WI38 (cell line): ENCODE data around the gene KEAP1.

Source experiments
- H3K4me3 ChIP-seq: 2 replicates; pipeline ENCODE4 v1.5.1; 2011; ENCODE audit warnings: low read depth, mild to moderate bottlenecking, control low read depth, low read length
- CTCF ChIP-seq: IDR thresholded peaks from 2 replicates; pipeline ENCODE4 v1.5.1; 2012; ENCODE audit warnings: low read depth, mild to moderate bottlenecking, control low read depth, low read length

The KEAP1 gene

GRCh38 chr19:10516671-10517286 is 13.6 kb upstream of the KEAP1 start:
- no peak for TF ChIP-seq CTCF
- peak overlapping the region; percentile 40 for H3K4me3 ChIP-seq

- no peak overlapping the region for H3K4me3 ChIP-seq
- TF ChIP-seq CTCF: no peak
Observed at GRCh38 chr19:10516064-10516385, 12.9 kb upstream of the KEAP1 start.

- TF ChIP-seq CTCF: no peak
- no peak overlapping the region for H3K4me3 ChIP-seq
Observed at GRCh38 chr19:10514211-10515145, 11.3 kb upstream of the KEAP1 start.

- H3K4me3 ChIP-seq: no peak overlapping the region
- TF ChIP-seq CTCF: no peak
Observed at GRCh38 chr19:10513223-10513622, 10.1 kb upstream of the KEAP1 start.

GRCh38 chr19:10510301-10510802 is 7.2 kb upstream of the KEAP1 start:
- H3K4me3 ChIP-seq: no peak overlapping the region
- peak; percentile 86 for TF ChIP-seq CTCF

GRCh38 chr19:10508707-10509106 is 5.6 kb upstream of the KEAP1 start:
- no peak overlapping the region for H3K4me3 ChIP-seq
- TF ChIP-seq CTCF: no peak

- no peak for TF ChIP-seq CTCF
Observed at GRCh38 chr19:10508036-10508435, 4.9 kb upstream of the KEAP1 start.

More at GRCh38 chr19:10508036-10508435, 4.9 kb upstream of the KEAP1 start:
- no peak overlapping the region for H3K4me3 ChIP-seq
